Cardiac septum (tissue), 1 donor: ENCODE results near the gene PIP5K1C. TPM values are rescaled to one million over a fixed set of nuclear protein-coding genes. Genes with fewer than 3 reads are reported as not detected.

Experiments used
- DNase-seq: peaks from one replicate; pipeline ENCODE4 v3.0.0-alpha.2; 2020; ENCODE audit warnings: low spot score
- intact Hi-C: fragments of 100-400 bp; cut with DNase I; formaldehyde crosslinking; loops from one replicate; pipeline ENCODE4 v1.14.0; 2022
- long read RNA-seq: library from polyadenylated mRNA; unstranded; transcript quantifications from one replicate; pipeline ENCODE4 v2.0.0, GENCODE V29; 2021
- total RNA-seq: library from RNA; stranded (reverse); fragmentation: NEBNext Ultra II Directional; extraction: Animal tissue kit (Norgen Biotek cat#: 25700); gene quantifications from one replicate; pipeline ENCODE4 v1.2.1, GENCODE V29; 2021
- donor health status: DM: no; HTN: no; CAD: no.

Gene PIP5K1C
- total RNA-seq: 38.2 TPM
- long read RNA-seq, full-length matches to known transcripts: 8 of 41 reads
- long read RNA-seq, partial matches to known transcripts: 17 of 41 reads
- long read RNA-seq, other reads (novel, unspliced or antisense): 16 of 41 reads

DNA sequence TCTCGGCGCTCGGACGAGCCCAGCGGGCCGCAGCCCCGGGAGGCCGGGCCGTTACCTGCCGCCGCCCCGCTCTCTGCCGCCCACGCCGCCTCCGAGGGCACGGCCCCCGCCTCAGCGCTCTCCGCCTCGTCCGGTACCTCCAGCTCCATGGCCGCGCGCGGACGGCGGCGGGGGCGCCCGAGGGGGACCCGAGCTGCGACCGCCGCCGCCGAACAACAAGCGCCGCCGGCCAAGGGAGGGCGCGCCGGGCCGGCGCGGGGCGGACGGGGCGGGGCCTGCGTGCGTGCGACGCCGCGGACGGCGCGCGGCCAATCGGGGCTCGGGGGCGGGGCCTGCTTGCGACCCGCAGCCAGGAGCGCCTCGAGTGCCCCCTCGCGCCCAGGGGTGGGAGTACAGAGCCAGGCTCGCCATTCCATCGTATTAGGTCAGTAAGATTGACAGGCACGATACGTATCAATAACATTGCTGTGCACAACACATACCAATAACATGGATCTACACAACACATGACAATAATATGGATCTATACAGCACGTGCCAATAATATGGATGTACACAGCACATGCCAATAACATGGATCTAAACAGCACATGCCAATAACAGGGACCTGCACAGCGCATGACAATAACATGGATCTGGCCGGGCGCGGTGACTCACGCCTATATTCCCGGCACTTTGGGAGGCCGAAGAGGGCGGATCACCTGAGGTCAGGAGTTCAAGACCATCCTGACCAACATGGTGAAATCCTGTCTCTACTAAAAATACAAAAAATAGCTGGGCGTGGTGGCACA, at the start of gene PIP5K1C:
TSS of gene PIP5K1C (minus strand) at position 227 of the 791 bp plus-strand sequence. CDS start at position 149, 78 bp downstream.
- intact Hi-C loops: loop anchor here (2.0 kb wide), 1 partner anchor 34 kb away; no protein-coding TSS in a partner anchor
- peak; percentile 95 for DNase-seq

DNA sequence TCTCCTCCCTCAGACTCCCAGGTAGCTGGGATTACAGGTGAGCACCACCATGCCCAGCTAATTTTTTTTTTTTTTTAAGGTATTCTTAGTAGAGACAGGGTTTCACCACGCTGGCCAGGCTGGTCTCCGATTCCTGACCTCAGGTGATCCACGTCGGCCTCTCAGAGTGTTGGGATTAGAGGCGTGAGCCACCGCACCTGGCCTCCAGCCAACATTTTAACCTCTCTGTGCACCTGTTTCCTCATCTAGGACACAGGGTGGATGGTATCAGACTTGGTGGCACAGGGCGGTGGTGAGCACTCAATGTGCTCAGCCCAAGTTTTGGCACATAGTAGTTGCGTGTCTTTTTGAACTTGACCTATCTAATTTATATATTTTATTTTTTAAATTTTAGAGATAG, 48.7 kb upstream of the PIP5K1C start:
- DNase-seq: no peak
- intact Hi-C loops: no loop called here

DNA sequence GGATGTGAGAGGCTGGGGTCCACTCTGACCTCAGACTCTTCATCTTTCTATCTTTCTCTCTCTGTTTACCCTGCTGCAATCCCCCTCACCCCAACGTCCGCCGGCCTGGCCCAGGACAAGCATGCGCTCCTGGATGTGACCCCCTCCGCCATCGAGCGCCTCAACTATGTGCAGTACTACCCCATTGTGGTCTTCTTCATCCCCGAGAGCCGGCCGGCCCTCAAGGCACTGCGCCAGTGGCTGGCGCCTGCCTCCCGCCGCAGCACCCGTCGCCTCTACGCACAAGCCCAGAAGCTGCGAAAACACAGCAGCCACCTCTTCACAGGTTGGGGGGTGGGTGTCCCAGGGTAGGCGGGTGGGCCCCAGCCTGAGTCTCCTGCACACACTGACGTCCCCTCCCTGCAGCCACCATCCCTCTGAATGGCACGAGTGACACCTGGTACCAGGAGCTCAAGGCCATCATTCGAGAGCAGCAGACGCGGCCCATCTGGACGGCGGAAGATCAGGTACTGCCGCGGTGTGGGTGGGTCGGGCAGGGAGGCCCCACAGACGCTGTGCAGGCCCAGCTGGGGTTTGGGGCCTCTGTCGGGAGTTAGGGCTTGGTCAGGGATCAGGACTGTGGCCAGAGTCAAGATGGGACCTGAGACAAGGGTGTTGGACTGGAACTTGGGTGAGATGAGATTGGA, 46.2 kb upstream of the PIP5K1C start:
- no peak for DNase-seq
- intact Hi-C loops: no loop called here

DNA sequence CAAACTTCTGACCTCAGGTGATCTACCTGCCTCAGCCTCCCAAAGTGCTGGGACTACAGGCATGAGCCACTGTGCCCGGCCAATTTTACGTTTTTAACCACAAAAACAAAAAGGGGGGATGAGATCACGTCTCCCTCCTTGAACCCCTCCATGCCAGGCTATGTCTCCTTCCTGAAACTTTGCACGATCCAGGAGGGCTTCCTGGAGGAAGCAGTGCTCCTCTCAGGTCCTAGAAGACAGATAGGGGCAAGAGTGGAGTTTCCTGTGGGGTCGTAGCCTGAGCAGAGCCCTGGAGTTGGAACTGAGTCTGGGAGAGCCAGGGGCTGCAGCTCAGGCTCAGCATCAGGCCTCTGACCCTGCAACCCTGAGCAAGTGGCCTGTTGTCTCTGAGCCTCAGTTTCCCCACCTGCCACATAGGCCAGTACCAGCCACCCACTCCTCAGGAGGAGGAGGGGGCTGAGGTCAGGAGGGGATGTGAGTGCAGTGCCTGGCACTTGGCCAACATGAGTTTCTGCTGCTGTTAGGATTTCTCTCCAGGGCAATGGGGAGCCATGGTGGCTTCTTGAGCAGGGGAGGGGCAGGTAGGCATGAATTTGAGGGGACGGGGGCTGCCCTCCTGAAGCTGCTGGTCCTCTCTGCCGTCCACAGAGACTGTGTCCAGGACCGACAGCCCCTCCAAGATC, 45.2 kb upstream of the PIP5K1C start:
- intact Hi-C loops: no loop called here
- no peak for DNase-seq

GRCh38 chr19:3743486-3743885, 43.2 kb upstream of the PIP5K1C start:
- no peak for DNase-seq
- intact Hi-C loops: no loop called here

DNA sequence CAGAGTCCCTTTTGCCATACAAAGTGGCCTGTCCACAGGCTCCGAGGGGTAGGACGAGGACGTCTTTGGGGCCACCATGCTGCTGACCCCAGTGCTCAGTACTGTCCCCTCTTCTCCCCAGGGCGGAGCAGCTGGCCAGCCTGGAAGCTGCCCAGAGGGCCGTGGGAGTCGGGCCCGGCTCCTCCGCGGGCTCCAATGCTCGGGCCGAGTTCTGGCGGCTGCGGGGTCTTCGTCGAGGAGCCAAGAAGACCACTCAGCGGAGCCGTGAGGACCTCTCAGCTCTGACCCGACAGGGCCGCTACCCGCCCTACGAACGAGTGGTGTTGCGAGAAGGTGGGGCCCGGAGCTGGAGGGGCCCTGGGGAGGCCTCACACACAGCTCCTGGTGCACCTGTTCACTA, 40.2 kb upstream of the PIP5K1C start:
- intact Hi-C loops: no loop called here
- no peak for DNase-seq

DNA sequence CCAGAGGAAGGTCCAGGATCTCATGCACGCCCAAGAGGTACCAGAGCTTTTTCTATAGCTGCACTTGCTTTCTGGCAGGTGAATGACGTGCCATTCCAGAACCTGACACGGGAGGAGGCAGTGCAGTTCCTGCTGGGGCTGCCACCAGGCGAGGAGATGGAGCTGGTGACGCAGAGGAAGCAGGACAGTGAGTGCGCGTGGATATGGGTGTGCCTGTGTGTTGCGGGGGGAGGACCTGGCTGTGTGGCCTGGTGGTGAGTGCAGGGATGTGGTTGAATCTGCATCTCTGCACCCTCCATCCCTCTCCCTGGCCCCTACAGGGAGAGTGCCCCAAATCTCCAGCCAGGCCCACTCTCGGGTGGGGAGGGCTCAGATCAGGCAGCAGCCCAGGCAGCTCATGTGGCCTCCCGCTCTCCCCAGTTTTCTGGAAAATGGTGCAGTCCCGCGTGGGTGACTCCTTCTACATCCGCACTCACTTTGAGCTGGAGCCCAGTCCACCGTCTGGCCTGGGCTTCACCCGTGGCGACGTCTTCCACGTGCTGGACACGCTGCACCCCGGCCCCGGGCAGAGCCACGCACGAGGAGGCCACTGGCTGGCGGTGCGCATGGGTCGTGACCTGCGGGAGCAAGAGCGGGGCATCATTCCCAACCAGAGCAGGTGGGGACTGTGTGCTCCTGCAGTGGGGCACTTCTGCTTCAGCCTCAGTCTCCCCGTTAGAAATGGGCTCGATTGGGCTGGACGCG, 38.4 kb upstream of the PIP5K1C start:
- no peak for DNase-seq
- intact Hi-C loops: no loop called here

- intact Hi-C loops: no loop called here
- DNase-seq: no peak
These were observed 37.4 kb upstream of the PIP5K1C start for GRCh38 chr19:3737487-3738205.

DNA sequence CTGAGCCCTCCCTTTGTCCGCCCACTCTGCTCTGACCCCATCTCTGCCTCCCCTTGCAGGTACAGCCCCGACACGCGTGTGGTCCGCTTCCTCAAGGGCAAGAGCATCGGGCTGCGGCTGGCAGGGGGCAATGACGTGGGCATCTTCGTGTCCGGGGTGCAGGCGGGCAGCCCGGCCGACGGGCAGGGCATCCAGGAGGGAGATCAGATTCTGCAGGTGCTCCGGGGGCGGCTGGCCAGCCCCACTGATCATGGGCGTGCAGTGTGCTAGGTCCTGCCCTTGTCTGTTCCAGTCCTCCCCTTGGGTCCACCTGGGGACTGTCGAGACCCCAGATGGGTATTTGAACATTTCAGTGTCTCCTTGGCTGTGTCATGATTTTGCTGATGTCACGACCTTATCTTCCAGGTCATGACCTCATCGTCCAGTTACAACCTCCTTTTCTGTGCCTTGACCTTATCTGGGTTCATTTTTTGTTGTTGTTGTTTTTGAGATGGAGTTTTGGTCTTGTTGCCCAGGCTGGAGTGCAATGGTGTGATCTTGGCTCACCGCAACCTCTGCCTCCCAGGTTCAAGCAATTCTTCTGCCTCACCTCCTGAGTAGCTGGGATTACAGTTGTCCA, 35.9 kb upstream of the PIP5K1C start:
- no peak for DNase-seq
- intact Hi-C loops: no loop called here

DNA sequence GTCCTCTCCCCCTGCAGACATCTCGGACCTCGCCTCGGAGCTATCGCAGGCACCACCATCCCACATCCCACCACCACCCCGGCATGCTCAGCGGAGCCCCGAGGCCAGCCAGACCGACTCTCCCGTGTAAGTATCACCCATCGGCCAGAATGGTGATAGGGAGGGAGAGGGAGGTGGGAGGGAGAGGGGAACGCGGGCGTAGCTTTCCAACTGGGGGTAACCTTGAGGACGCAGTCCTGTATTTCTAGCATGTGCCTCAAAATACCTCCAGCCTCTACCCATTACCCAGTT, 34.0 kb upstream of the PIP5K1C start:
- intact Hi-C loops: no loop called here
- DNase-seq: no peak

DNA sequence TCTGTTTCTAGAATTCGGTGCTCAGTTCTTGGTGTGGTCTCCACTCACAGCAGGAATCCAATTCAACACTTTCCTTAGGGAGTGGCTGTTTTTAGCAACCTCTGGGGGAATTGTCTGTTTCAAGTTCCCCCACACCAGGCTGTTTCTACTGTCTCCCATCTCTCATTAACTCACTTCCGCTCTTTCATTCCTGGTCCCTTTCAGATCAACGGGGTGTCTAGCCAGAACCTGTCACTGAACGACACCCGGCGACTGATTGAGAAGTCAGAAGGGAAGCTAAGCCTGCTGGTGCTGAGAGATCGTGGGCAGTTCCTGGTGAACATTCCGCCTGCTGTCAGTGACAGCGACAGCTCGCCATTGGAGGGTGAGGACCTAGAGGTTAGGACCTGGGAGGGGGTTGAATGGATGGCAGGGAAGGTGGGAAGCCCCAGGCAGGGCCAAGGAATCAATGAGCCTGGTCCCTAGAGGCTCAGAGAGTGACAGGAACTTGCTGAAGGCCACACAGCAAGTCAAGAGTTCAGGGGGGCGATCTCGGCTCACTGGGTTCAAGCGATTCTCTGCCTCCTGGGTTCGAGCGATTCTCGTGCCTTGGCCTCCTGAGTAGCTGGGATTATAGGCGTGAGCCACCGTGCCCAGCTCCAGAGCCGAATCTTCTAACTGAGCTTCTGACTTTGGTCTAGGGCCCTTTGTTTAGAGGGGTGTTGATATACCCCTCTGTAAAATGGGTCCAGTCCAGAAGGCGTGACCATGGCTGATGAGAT, 33.5 kb upstream of the PIP5K1C start:
- intact Hi-C loops: no loop called here
- DNase-seq: no peak

- DNase-seq: no peak
- intact Hi-C loops: no loop called here
These were observed 31.8 kb upstream of the PIP5K1C start for GRCh38 chr19:3732108-3732507.

DNA sequence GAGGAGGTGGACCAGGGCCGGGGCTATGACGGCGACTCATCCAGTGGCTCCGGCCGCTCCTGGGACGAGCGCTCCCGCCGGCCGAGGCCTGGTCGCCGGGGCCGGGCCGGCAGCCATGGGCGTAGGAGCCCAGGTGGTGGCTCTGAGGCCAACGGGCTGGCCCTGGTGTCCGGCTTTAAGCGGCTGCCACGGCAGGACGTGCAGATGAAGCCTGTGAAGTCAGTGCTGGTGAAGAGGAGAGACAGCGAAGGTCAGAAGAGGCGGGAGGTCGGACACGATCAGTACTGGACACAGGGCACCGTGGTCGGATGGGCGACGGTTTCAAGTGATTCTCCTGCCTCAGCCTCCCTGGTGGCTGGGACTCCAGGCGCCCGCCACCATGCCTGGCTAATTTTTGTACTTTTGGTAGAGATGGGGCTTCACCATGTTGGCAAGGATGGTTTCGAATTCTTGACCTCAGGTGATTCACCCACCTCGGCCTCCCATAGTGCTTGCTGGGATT, 30.2 kb upstream of the PIP5K1C start:
- no peak for DNase-seq
- intact Hi-C loops: no loop called here

GRCh38 chr19:3725640-3726310, 25.5 kb upstream of the PIP5K1C start:
- no peak for DNase-seq
- intact Hi-C loops: no loop called here

DNA sequence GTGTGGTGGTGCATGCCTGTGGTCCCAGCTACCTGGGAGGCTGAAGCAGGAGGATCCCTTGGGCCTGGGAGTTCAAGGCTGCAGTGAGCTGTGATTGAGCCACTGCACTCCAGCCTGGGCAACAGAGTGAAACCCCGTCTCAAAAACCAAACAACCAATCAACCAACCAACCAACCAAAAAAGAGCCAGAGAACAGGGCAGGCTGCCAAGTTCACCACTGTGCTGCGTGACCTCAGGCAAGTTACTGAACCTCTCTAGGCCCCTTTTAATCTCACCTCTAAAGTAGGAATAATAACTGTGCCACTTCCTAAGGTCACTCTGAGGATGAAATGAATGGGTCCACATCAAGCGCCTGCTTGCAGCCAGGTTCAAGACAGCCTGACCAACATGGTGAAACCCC, 24.9 kb upstream of the PIP5K1C start:
- intact Hi-C loops: no loop called here
- no peak for DNase-seq

DNA sequence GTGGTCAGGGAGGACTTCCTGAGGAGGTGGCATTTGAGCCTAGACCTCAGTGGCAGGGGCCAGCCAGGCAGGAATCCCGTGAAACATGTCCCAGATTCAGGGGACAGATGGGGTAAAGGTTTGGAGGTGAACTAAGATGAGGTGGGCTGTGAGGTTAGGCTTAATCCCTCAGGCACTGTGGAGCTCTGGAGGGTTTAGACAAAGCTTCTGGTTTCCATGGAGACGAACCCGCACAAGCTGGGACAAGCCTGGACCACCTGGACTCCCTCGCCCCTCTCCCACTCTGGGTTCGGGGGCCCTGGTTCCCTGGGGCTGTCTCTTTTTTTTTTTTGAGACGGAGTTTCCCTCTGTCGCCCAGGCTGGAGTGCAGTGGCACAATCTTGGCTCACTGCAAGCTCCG, 23.6 kb upstream of the PIP5K1C start:
- no peak for DNase-seq
- intact Hi-C loops: no loop called here

GRCh38 chr19:3723110-3723488, 22.8 kb upstream of the PIP5K1C start:
- no peak for DNase-seq

More at GRCh38 chr19:3723110-3723488, 22.8 kb upstream of the PIP5K1C start:
- intact Hi-C loops: no loop called here
